Upper lobe of left lung (tissue), 6 donors: ENCODE data around the gene KBTBD7. TPM values are rescaled to one million over a fixed set of nuclear protein-coding genes. Genes with fewer than 3 reads are reported as not detected.

Experiments used
- ATAC-seq, 2 donors: fragments of 200-7000 bp; cut with Tn5 transposase; one replicate each; pipeline ENCODE4 v1.9.1; 2022; ENCODE audit warnings: mild to moderate bottlenecking in 2 of 2, moderate library complexity in 2 of 2; ENCODE audit not compliant: low FRiP score in 2 of 2
- DNase-seq, 2 donors: peaks; one replicate each; pipeline ENCODE4 v3.0.0-alpha.2; 2019 to 2020
- H3K27ac ChIP-seq, 4 donors: fragments of 200-600 bp; sonication (generic); one replicate each; pipeline ENCODE4 v1.5.1; 2016 to 2019
- H3K27me3 ChIP-seq, 4 donors: fragments of 200-600 bp; sonication (generic); one replicate each; pipeline ENCODE4 v1.5.1; 2017 to 2019
- H3K36me3 ChIP-seq, 4 donors: fragments of 200-600 bp; sonication (generic); one replicate each; pipeline ENCODE4 v1.5.1; 2016 to 2019
- H3K4me1 ChIP-seq, 4 donors: fragments of 200-600 bp; sonication (generic); one replicate each; pipeline ENCODE4 v1.5.1; 2018 to 2019
- H3K4me3 ChIP-seq, 4 donors: fragments of 200-600 bp; sonication (generic); one replicate each; pipeline ENCODE4 v1.5.1; 2017 to 2019; ENCODE audit warnings: mild to moderate bottlenecking in 2 of 4, moderate library complexity in 1 of 4
- H3K9me3 ChIP-seq, 4 donors: fragments of 200-600 bp; sonication (generic); one replicate each; pipeline ENCODE4 v1.5.1; 2018 to 2019
- EP300 ChIP-seq, 4 donors: sonication (generic); formaldehyde crosslinking; IDR thresholded peaks; one replicate each; pipeline ENCODE4 v1.5.1; 2017; ENCODE audit warnings: antibody characterized with exemption in 4 of 4, control low read depth in 2 of 4
- POLR2A ChIP-seq, 4 donors: fragments of 450-650 bp; IDR thresholded peaks; one replicate each; pipeline ENCODE4 v1.5.1; 2016 to 2017; ENCODE audit warnings: antibody characterized with exemption in 4 of 4, mild to moderate bottlenecking in 2 of 4
- POLR2AphosphoS5 ChIP-seq, 2 donors: sonication (generic); formaldehyde crosslinking; IDR thresholded peaks; one replicate each; pipeline ENCODE4 v1.5.1; 2017; ENCODE audit warnings: antibody characterized with exemption in 2 of 2
- WGBS, 2 donors: methylation state at CpG; one replicate each; pipeline ENCODE4 v1.1.5; 2017 to 2018; 5-methylcytosine and 5-hydroxymethylcytosine counted together
- total RNA-seq, 6 donors: library from RNA; depleted of rRNA in 4 of 6; stranded (reverse); fragments of >200 nt in 4 of 6; gene quantifications; one replicate each; pipeline versions ENCODE4 v1.1.0 to v1.2.1, GENCODE V29; 2016 to 2021
- TF ChIP-seq, protein P1 (sequence below), 6 experiments: fragments of 450-650 bp in 4 of 6; fragments of 200-600 bp in 2 of 6; sonication (generic) in 2 of 6; IDR thresholded peaks; one replicate each; pipeline ENCODE4 v1.5.1; 2016 to 2019; ENCODE audit warnings: antibody characterized with exemption in 6 of 6
- donor health status: DM: no; HTN: no; CAD: no; lungs with moderate emphysema.
- donor health status: DM: no; HTN: yes; CAD: no; lungs with severe emphysema.

The KBTBD7 gene
- total RNA-seq, 6 donors from 2014 or later: 3.6 to 8.9 (median 7.3) TPM

- H3K27me3 ChIP-seq: no peaks in the 10 kb centered on the region
- no peaks in the 10 kb centered on the region for H3K4me1 ChIP-seq
- no peak overlapping the region for H3K4me3 ChIP-seq
- H3K27ac ChIP-seq: no peak overlapping the region
- 78 to 82% methylated on average over 2 of the region's 2 CpGs for WGBS, 2 donors
- DNase-seq (no peak), ATAC-seq (no peak)
- no peaks in the 10 kb centered on the region for H3K36me3 ChIP-seq
- peaks cover 6 to 11% (median 9%) of the 10 kb centered on the region in 4 donors for H3K9me3 ChIP-seq
- TF ChIP-seq POLR2AphosphoS5 (IDR thresholded peaks at IDR 0.05): no peak
- no peak for TF ChIP-seq EP300 (IDR thresholded peaks at IDR 0.05)
- TF ChIP-seq, protein P1, sequence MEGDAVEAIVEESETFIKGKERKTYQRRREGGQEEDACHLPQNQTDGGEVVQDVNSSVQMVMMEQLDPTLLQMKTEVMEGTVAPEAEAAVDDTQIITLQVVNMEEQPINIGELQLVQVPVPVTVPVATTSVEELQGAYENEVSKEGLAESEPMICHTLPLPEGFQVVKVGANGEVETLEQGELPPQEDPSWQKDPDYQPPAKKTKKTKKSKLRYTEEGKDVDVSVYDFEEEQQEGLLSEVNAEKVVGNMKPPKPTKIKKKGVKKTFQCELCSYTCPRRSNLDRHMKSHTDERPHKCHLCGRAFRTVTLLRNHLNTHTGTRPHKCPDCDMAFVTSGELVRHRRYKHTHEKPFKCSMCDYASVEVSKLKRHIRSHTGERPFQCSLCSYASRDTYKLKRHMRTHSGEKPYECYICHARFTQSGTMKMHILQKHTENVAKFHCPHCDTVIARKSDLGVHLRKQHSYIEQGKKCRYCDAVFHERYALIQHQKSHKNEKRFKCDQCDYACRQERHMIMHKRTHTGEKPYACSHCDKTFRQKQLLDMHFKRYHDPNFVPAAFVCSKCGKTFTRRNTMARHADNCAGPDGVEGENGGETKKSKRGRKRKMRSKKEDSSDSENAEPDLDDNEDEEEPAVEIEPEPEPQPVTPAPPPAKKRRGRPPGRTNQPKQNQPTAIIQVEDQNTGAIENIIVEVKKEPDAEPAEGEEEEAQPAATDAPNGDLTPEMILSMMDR (IDR thresholded peaks at IDR 0.05): no peak
- TF ChIP-seq POLR2A (IDR thresholded peaks at IDR 0.05): no peak
These were observed 37.7 kb downstream of the KBTBD7 start for GRCh38 chr13:41156620-41157019.

- TF ChIP-seq POLR2A (IDR thresholded peaks at IDR 0.05) (no peak), POLR2AphosphoS5 (IDR thresholded peaks at IDR 0.05) (no peak), EP300 (IDR thresholded peaks at IDR 0.05) (no peak)
- TF ChIP-seq, protein P1 (IDR thresholded peaks at IDR 0.05): no peak
- Histone ChIP-seq H3K4me1 (no peaks in the 10 kb centered on the region), H3K27me3 (no peaks in the 10 kb centered on the region), H3K27ac (no peak overlapping the region), H3K36me3 (no peaks in the 10 kb centered on the region), H3K4me3 (no peak overlapping the region), H3K9me3 (peaks cover 14 to 35% (median 19%) of the 10 kb centered on the region in 4 donors)
- ATAC-seq (no peak), DNase-seq (no peak)
These were observed 40.3 kb downstream of the KBTBD7 start for GRCh38 chr13:41154042-41154441.

DNA sequence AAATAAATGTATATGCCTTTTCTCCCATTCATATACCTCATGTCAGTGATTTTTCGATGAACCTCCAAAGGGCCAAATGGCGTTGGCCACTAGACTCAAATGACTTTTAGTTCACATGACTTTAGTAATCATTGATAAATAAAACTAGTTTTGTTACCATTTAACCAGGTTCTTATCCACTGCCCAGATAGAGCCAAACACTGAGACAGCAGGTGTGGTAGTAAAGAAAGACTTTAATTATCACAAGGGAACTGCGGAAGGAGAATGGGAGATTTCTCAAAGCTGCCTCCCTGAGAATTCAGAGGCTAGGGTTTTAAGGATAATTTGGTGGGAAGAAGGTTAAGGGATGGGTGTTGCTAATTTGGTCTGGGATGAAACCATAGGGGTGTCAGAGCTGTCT is 42.4 kb downstream of the KBTBD7 start:
- Histone ChIP-seq H3K4me1 (no peaks in the 10 kb centered on the region), H3K27ac (no peak overlapping the region), H3K27me3 (no peaks in the 10 kb centered on the region), H3K4me3 (no peak overlapping the region), H3K9me3 (peaks cover 23 to 53% (median 32%) of the 10 kb centered on the region in 4 donors), H3K36me3 (no peaks in the 10 kb centered on the region)
- TF ChIP-seq, protein P1 (IDR thresholded peaks at IDR 0.05): no peak
- no peak for TF ChIP-seq POLR2AphosphoS5 (IDR thresholded peaks at IDR 0.05)
- TF ChIP-seq EP300 (IDR thresholded peaks at IDR 0.05): no peak
- no peak for TF ChIP-seq POLR2A (IDR thresholded peaks at IDR 0.05)
- ATAC-seq (no peak), DNase-seq (no peak)
- 93 to 94% methylated on average over 3 of the region's 3 CpGs for WGBS, 2 donors

GRCh38 chr13:41150058-41150457 is 44.3 kb downstream of the KBTBD7 start:
- Histone ChIP-seq H3K9me3 (peaks cover 23 to 53% (median 32%) of the 10 kb centered on the region in 4 donors), H3K4me1 (no peaks in the 10 kb centered on the region), H3K27ac (no peak overlapping the region), H3K4me3 (no peak overlapping the region), H3K27me3 (no peaks in the 10 kb centered on the region), H3K36me3 (no peaks in the 10 kb centered on the region)
- WGBS, 2 donors: 89 to 91% methylated on average over 2 of the region's 2 CpGs
- ATAC-seq: no peak
- TF ChIP-seq, protein P1 (IDR thresholded peaks at IDR 0.05): no peak
- TF ChIP-seq POLR2A (IDR thresholded peaks at IDR 0.05) (no peak), EP300 (IDR thresholded peaks at IDR 0.05) (no peak), POLR2AphosphoS5 (IDR thresholded peaks at IDR 0.05) (no peak)
- no peak for DNase-seq
